Coronary artery (tissue), 2 donors: ENCODE data around the gene ALDOA.

Experiments
- DNase-seq: peaks from one replicate; pipeline ENCODE4 v3.0.0-alpha.2; 2017; ENCODE audit warnings: low spot score
- H3K27ac ChIP-seq, 2 donors: fragments of 200-600 bp; sonication (generic); one replicate each; pipeline ENCODE4 v1.5.1; 2016 to 2019
- H3K4me3 ChIP-seq: fragments of 200-600 bp; sonication (generic); 2 replicates; pipeline ENCODE4 v1.5.1; 2016; ENCODE audit warnings: mild to moderate bottlenecking, moderate library complexity
- CTCF ChIP-seq: fragments of 200-600 bp; sonication (generic); IDR thresholded peaks from one replicate; pipeline ENCODE4 v1.5.1; 2019; ENCODE audit warnings: antibody characterized with exemption

The ALDOA gene

GRCh38 chr16:30091474-30092372, 26.2 kb downstream of the ALDOA start, which contains the start of gene TBX6:
Gene TBX6 (minus strand): TSS chr16:30091924. CDS start chr16:30091193, 731 bp downstream.
- Histone ChIP-seq H3K4me3 (peak within 1 kb of the TSS; percentile 72), H3K27ac (peak within 1 kb of the TSS; percentile 36 to 91)
- DNase-seq: peak; percentile 95
- TF ChIP-seq CTCF: peak; percentile 60

GRCh38 chr16:30092373-30093010, 26.9 kb downstream of the ALDOA start:
- H3K27ac ChIP-seq: peak overlapping the region; percentile 36 to 91
- DNase-seq: no peak
- peak overlapping the region; percentile 72 for H3K4me3 ChIP-seq
- peak; percentile 4 for TF ChIP-seq CTCF

GRCh38 chr16:30094541-30095165, 29.1 kb downstream of the ALDOA start:
- Histone ChIP-seq H3K4me3 (peak overlapping the region; percentile 98), H3K27ac (peak overlapping the region; percentile 90 to 100)
- DNase-seq: no peak
- TF ChIP-seq CTCF: no peak

- Histone ChIP-seq H3K4me3 (peak overlapping the region; percentile 98), H3K27ac (peak overlapping the region; percentile 90 to 100)
- no peak for DNase-seq
- no peak for TF ChIP-seq CTCF
Measured at GRCh38 chr16:30095166-30096078, 29.9 kb downstream of the ALDOA start.

GRCh38 chr16:30096105-30096861, 30.7 kb downstream of the ALDOA start, which contains the start of gene YPEL3:
Gene YPEL3 (minus strand): TSS chr16:30096213. CDS start chr16:30095482, 731 bp downstream.
- peak within 1 kb of the TSS; percentile 98 for H3K4me3 ChIP-seq
- peak within 1 kb of the TSS; percentile 90 to 100 for H3K27ac ChIP-seq
- peak; percentile 93 for DNase-seq
- TF ChIP-seq CTCF: no peak
